GM23338 (cell line): ENCODE data around the gene NCF4. TPM values are rescaled to one million over a fixed set of nuclear protein-coding genes. Genes with fewer than 3 reads are reported as not detected.
A peak's percentile ranks its signal among the peaks of the same experiment; 100 is the strongest.

Source experiments
- ATAC-seq: fragments of 200-7000 bp; cut with Tn5 transposase; 3 replicates; pipeline ENCODE4 v1.9.1; 2020
- DNase-seq: peaks from one replicate; pipeline ENCODE4 v3.0.0-alpha.2; 2015; ENCODE audit warnings: low spot score
- H2AFZ ChIP-seq: fragments of 200-600 bp; sonication (generic); 2 replicates; pipeline ENCODE4 v1.8.0; 2016; ENCODE audit warnings: antibody characterized with exemption, mild to moderate bottlenecking, moderate library complexity
- H3F3A ChIP-seq: fragments of 200-600 bp; sonication (generic); replicated peaks from 2 replicates; pipeline ENCODE4 v1.8.0; 2017; ENCODE audit warnings: antibody characterized with exemption, mixed run types, low read depth
- H3K27ac ChIP-seq: fragments of 200-600 bp; sonication (generic); 2 replicates; pipeline ENCODE4 v1.6.1; 2016; ENCODE audit warnings: low read depth
- H3K27me3 ChIP-seq: fragments of 200-600 bp; sonication (generic); 2 replicates; pipeline ENCODE4 v1.8.0; 2016; ENCODE audit warnings: mild to moderate bottlenecking, mixed run types, moderate library complexity; ENCODE audit not compliant: insufficient read depth
- H3K36me3 ChIP-seq: fragments of 200-600 bp; sonication (generic); 2 replicates; pipeline ENCODE4 v1.8.0; 2016; ENCODE audit warnings: mild to moderate bottlenecking; ENCODE audit not compliant: insufficient read depth
- H3K4me1 ChIP-seq: fragments of 200-600 bp; sonication (generic); 2 replicates; pipeline ENCODE4 v1.8.0; 2016; ENCODE audit warnings: mild to moderate bottlenecking, moderate library complexity; ENCODE audit not compliant: insufficient read depth
- H3K4me2 ChIP-seq: fragments of 200-600 bp; sonication (generic); 2 replicates; pipeline ENCODE4 v1.7.1; 2017; ENCODE audit warnings: mixed run types
- H3K4me3 ChIP-seq: fragments of 200-600 bp; sonication (generic); 2 replicates; pipeline ENCODE4 v1.6.1; 2016; ENCODE audit warnings: mixed run types
- H3K79me2 ChIP-seq: fragments of 200-600 bp; sonication (generic); replicated peaks from 2 replicates; pipeline ENCODE4 v1.8.0; 2017; ENCODE audit warnings: mild to moderate bottlenecking; ENCODE audit not compliant: insufficient read depth
- H3K9me2 ChIP-seq: fragments of 200-600 bp; sonication (generic); 2 replicates; pipeline ENCODE4 v1.8.0; 2017; ENCODE audit not compliant: insufficient read depth
- H4K20me1 ChIP-seq: fragments of 200-600 bp; sonication (generic); replicated peaks from 2 replicates; pipeline ENCODE4 v1.8.0; 2017; ENCODE audit warnings: mild to moderate bottlenecking; ENCODE audit not compliant: insufficient read depth
- H3K27ac Mint-ChIP-seq: 2 replicates; pipeline ENCODE4 v1.8.0; 2020; ENCODE audit warnings: inconsistent platforms, mild to moderate bottlenecking, moderate library complexity, mixed read lengths
- H3K27me3 Mint-ChIP-seq: 3 replicates; pipeline ENCODE4 v1.8.0; 2022; ENCODE audit warnings: low read depth, mild to moderate bottlenecking, moderate library complexity, mixed read lengths, inconsistent platforms; ENCODE audit not compliant: insufficient read depth, poor library complexity
- H3K36me3 Mint-ChIP-seq: 3 replicates; pipeline ENCODE4 v1.8.0; 2021; ENCODE audit warnings: low read depth, mild to moderate bottlenecking, inconsistent platforms, moderate library complexity, mixed read lengths
- H3K4me1 Mint-ChIP-seq: 3 replicates; pipeline ENCODE4 v1.8.0; 2020; ENCODE audit warnings: mild to moderate bottlenecking, inconsistent platforms, mixed read lengths
- H3K4me3 Mint-ChIP-seq: 3 replicates; pipeline ENCODE4 v1.8.0; 2021; ENCODE audit warnings: moderate library complexity, mild to moderate bottlenecking, inconsistent platforms, mixed read lengths
- H3K9me3 Mint-ChIP-seq: 3 replicates; pipeline ENCODE4 v1.8.0; 2020; ENCODE audit warnings: moderate library complexity, mild to moderate bottlenecking, inconsistent platforms, mixed read lengths
- CREB1 ChIP-seq: fragments of 250-450 bp; sonication (Bioruptor Pico); IDR thresholded peaks from 2 replicates; pipeline ENCODE4 v1.5.0; 2020; ENCODE audit warnings: low read depth, mild to moderate bottlenecking, moderate library complexity
- EZH2 ChIP-seq: fragments of 200-600 bp; sonication (generic); IDR thresholded peaks from one replicate; pipeline ENCODE4 v1.8.0; 2017; ENCODE audit warnings: antibody characterized with exemption, mild to moderate bottlenecking, low read depth; ENCODE audit not compliant: unreplicated experiment
- JUNB ChIP-seq: IDR thresholded peaks from one replicate; pipeline ENCODE4 v1.6.1; 2016; ENCODE audit warnings: antibody characterized with exemption; ENCODE audit not compliant: unreplicated experiment
- NANOG ChIP-seq: IDR thresholded peaks from 2 replicates; pipeline ENCODE4 v1.6.1; 2016; ENCODE audit warnings: antibody characterized with exemption, borderline replicate concordance
- POLR2AphosphoS5 ChIP-seq: IDR thresholded peaks from 2 replicates; pipeline ENCODE4 v1.6.1; 2016; ENCODE audit warnings: antibody characterized with exemption, low read depth
- REST ChIP-seq: IDR thresholded peaks from one replicate; pipeline ENCODE4 v1.6.1; 2018; ENCODE audit warnings: antibody characterized with exemption; ENCODE audit not compliant: unreplicated experiment
- ZNF114 ChIP-seq: fragments of 250-450 bp; sonication (Bioruptor Pico); IDR thresholded peaks from 2 replicates; pipeline ENCODE4 v1.5.0; 2020; ENCODE audit warnings: mild to moderate bottlenecking, moderate library complexity
- ZNF331 ChIP-seq: fragments of 250-450 bp; sonication (Bioruptor Pico); IDR thresholded peaks from 2 replicates; pipeline ENCODE4 v1.5.0; 2020; ENCODE audit warnings: low read depth, mild to moderate bottlenecking, moderate library complexity
- polyA plus RNA-seq: library from polyadenylated mRNA; unstranded; fragments of >200 nt; fragmentation: Nextera tagmentation; extraction: Ambion mirVana; gene quantifications from 2 replicates; pipeline ENCODE4 v1.2.1, GENCODE V29; 2016
- total RNA-seq: library from RNA; depleted of rRNA; stranded (reverse); fragments of >200 nt; shearing (Covaris generic); gene quantifications from 2 replicates; pipeline ENCODE4 v1.2.3, GENCODE V29; 2014
- TF ChIP-seq, protein P1 (sequence below), 2 experiments: fragments of 200-600 bp in 1 of 2; sonication (generic) in 1 of 2; conservative IDR thresholded peaks; 2 replicates each; pipeline versions ENCODE4 v1.5.1 to v1.6.1; 2016 to 2017; ENCODE audit warnings: antibody characterized with exemption in 2 of 2, low read depth in 2 of 2, mild to moderate bottlenecking in 2 of 2, moderate library complexity in 1 of 2

The NCF4 gene
- total and polyA plus RNA-seq, 2 experiments from 2014 or later, result not detected

- H3K4me1 Mint-ChIP-seq, result peaks cover 25% of the 10 kb centered on the region
- peaks cover 24% of the 10 kb centered on the region for H3K9me3 Mint-ChIP-seq
- TF ChIP-seq CREB1 (CRISPR knock-in tag) (no peak), JUNB (no peak), EZH2 (no peak), ZNF331 (CRISPR knock-in tag) (no peak)
- TF ChIP-seq, protein P1, sequence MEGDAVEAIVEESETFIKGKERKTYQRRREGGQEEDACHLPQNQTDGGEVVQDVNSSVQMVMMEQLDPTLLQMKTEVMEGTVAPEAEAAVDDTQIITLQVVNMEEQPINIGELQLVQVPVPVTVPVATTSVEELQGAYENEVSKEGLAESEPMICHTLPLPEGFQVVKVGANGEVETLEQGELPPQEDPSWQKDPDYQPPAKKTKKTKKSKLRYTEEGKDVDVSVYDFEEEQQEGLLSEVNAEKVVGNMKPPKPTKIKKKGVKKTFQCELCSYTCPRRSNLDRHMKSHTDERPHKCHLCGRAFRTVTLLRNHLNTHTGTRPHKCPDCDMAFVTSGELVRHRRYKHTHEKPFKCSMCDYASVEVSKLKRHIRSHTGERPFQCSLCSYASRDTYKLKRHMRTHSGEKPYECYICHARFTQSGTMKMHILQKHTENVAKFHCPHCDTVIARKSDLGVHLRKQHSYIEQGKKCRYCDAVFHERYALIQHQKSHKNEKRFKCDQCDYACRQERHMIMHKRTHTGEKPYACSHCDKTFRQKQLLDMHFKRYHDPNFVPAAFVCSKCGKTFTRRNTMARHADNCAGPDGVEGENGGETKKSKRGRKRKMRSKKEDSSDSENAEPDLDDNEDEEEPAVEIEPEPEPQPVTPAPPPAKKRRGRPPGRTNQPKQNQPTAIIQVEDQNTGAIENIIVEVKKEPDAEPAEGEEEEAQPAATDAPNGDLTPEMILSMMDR (conservative IDR thresholded peaks at IDR 0.05; ENCODE audit: low read depth in 2 of 2), result no peak
- H2AFZ ChIP-seq, result no peak overlapping the region
- H3K4me3 ChIP-seq, result no peak overlapping the region
- no peaks in the 10 kb centered on the region for H3K36me3 ChIP-seq
- no peak for ATAC-seq
- H3K36me3 Mint-ChIP-seq, result peaks cover 17% of the 10 kb centered on the region
- H3K9me2 ChIP-seq, result peaks cover 26% of the 10 kb centered on the region
- H3K79me2 ChIP-seq, result no peaks in the 10 kb centered on the region
- no peak for DNase-seq
- no peaks in the 10 kb centered on the region for H3K27me3 ChIP-seq
- H3F3A ChIP-seq, result no peaks in the 10 kb centered on the region
- no peak overlapping the region for H3K4me3 Mint-ChIP-seq
- peaks cover 11% of the 10 kb centered on the region; the same call in 1 of the 2 replicates for H3K4me1 ChIP-seq
- H3K27ac ChIP-seq, result no peak overlapping the region
- no peaks in the 10 kb centered on the region for H4K20me1 ChIP-seq
- no peak overlapping the region for H3K27ac Mint-ChIP-seq
- peaks cover 18% of the 10 kb centered on the region for H3K27me3 Mint-ChIP-seq
- H3K4me2 ChIP-seq, result no peak overlapping the region
These were observed 37.9 kb downstream of the NCF4 start for GRCh38 chr22:36898690-36899089.

- peaks cover 17% of the 10 kb centered on the region for H3K36me3 Mint-ChIP-seq
- peaks cover 25% of the 10 kb centered on the region for H3K4me1 Mint-ChIP-seq
- Histone ChIP-seq H3K4me1 (peaks cover 11% of the 10 kb centered on the region; the same call in 1 of the 2 replicates), H3K27ac (no peak overlapping the region), H3K36me3 (no peaks in the 10 kb centered on the region), H2AFZ (no peak overlapping the region), H3K4me2 (no peak overlapping the region), H3K79me2 (no peaks in the 10 kb centered on the region), H4K20me1 (no peaks in the 10 kb centered on the region), H3F3A (no peaks in the 10 kb centered on the region), H3K4me3 (no peak overlapping the region), H3K27me3 (no peaks in the 10 kb centered on the region), H3K9me2 (peaks cover 29% of the 10 kb centered on the region)
- DNase-seq (no peak), ATAC-seq (no peak)
- H3K27me3 Mint-ChIP-seq, result peaks cover 18% of the 10 kb centered on the region
- no peak overlapping the region for H3K4me3 Mint-ChIP-seq
- H3K9me3 Mint-ChIP-seq, result peaks cover 24% of the 10 kb centered on the region
- H3K27ac Mint-ChIP-seq, result 0 out of 2 replicates have a peak overlapping the region, but pooled peaks have one; percentile 34
- TF ChIP-seq ZNF331 (CRISPR knock-in tag) (no peak), ZNF114 (CRISPR knock-in tag) (no peak), NANOG (no peak), JUNB (no peak), POLR2AphosphoS5 (no peak), REST (no peak)
- TF ChIP-seq, protein P1 (conservative IDR thresholded peaks at IDR 0.05; ENCODE audit: low read depth in 2 of 2), result no peak
These were observed 38.7 kb downstream of the NCF4 start for GRCh38 chr22:36899498-36899897.
